Measurements from ENCODE around the gene ANKRD37. TPM values are rescaled to one million over a fixed set of nuclear protein-coding genes. Genes with fewer than 3 reads are reported as not detected.
A peak's percentile ranks its signal among the peaks of the same experiment; 100 is the strongest.

Gene ANKRD37
- total RNA-seq, 1 donor from 2014 or later: 1.4 TPM

DNA sequence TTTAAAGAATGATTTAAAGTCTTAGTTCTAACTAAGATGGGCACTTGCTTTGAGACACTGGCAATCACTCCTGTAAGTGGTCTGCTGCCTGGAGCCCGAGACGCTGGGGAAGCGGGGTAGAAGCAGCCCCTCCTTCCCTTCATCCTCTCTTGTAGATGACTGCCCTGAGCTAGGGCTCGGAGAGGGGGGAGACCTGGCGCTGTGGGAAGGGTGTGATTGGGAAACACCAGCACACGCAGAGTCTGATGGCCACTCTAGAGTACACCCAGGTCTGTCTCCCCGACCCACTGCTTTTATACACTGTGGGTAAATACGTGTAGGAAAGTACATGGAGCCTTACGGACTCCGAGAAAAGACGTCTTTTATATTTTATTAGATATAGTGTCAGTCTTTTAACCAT, 24.9 kb upstream of the ANKRD37 start:
- Mint-ChIP-seq H3K27me3 (peaks cover 4% of the 10 kb centered on the region), H3K27ac (no peak overlapping the region), H3K9me3 (ENCODE audit: low read depth) (no peaks in the 10 kb centered on the region), H3K4me3 (ENCODE audit: low read depth) (no peak overlapping the region), H3K4me1 (ENCODE audit: low read depth) (no peaks in the 10 kb centered on the region), H3K36me3 (ENCODE audit: insufficient read depth) (peaks cover 13% of the 10 kb centered on the region)
- TF ChIP-seq CTCF (IDR thresholded peaks at IDR 0.05; ENCODE audit: unreplicated experiment): no peak
- DNase-seq (ENCODE audit: low spot score, unreplicated experiment): no peak

DNA sequence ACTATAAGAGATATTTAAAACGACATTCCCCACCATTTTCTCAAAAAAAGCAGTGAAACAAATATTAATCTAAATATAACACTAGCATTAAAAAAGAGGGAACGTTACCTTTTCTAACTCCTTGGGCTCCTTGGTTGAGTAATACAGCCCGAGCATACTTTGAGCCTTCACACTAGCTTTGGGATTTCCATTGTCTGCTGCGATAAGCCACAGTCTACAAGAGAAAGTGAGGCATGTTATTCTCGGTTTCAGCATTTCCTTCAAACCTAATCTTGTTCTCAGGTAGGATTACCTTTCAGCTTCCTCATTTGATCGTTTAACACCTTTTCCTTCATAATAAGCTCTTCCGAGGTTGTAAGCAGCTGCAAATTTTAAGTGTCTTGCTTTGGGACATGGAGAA, 22.6 kb upstream of the ANKRD37 start:
- H3K36me3 Mint-ChIP-seq (ENCODE audit: insufficient read depth): peaks cover 14% of the 10 kb centered on the region
- no peak for DNase-seq (ENCODE audit: low spot score, unreplicated experiment)
- peaks cover 12% of the 10 kb centered on the region for H3K4me1 Mint-ChIP-seq (ENCODE audit: low read depth)
- no peaks in the 10 kb centered on the region for H3K9me3 Mint-ChIP-seq (ENCODE audit: low read depth)
- H3K27ac Mint-ChIP-seq: no peak overlapping the region
- no peak overlapping the region for H3K4me3 Mint-ChIP-seq (ENCODE audit: low read depth)
- H3K27me3 Mint-ChIP-seq: peaks cover 4% of the 10 kb centered on the region
- TF ChIP-seq CTCF (IDR thresholded peaks at IDR 0.05; ENCODE audit: unreplicated experiment): no peak

GRCh38 chr4:185374573-185374972, 22.1 kb upstream of the ANKRD37 start:
- H3K9me3 Mint-ChIP-seq (ENCODE audit: low read depth): no peaks in the 10 kb centered on the region
- no peak overlapping the region for H3K4me3 Mint-ChIP-seq (ENCODE audit: low read depth)
- no peak overlapping the region for H3K27ac Mint-ChIP-seq
- H3K27me3 Mint-ChIP-seq: peaks cover 4% of the 10 kb centered on the region
- peaks cover 12% of the 10 kb centered on the region for H3K4me1 Mint-ChIP-seq (ENCODE audit: low read depth)
- no peak for TF ChIP-seq CTCF (IDR thresholded peaks at IDR 0.05; ENCODE audit: unreplicated experiment)
- no peak for DNase-seq (ENCODE audit: low spot score, unreplicated experiment)
- H3K36me3 Mint-ChIP-seq (ENCODE audit: insufficient read depth): peaks cover 14% of the 10 kb centered on the region

GRCh38 chr4:185378264-185378663, 18.4 kb upstream of the ANKRD37 start:
- no peak for TF ChIP-seq CTCF (IDR thresholded peaks at IDR 0.05; ENCODE audit: unreplicated experiment)
- DNase-seq (ENCODE audit: low spot score, unreplicated experiment): no peak
- Mint-ChIP-seq H3K27me3 (peaks cover 4% of the 10 kb centered on the region), H3K36me3 (ENCODE audit: insufficient read depth) (peaks cover 15% of the 10 kb centered on the region), H3K4me3 (ENCODE audit: low read depth) (no peak overlapping the region), H3K27ac (peak overlapping the region; percentile 20), H3K9me3 (ENCODE audit: low read depth) (peaks cover 11% of the 10 kb centered on the region), H3K4me1 (ENCODE audit: low read depth) (peaks cover 12% of the 10 kb centered on the region)

- Mint-ChIP-seq H3K27ac (no peak overlapping the region), H3K4me1 (ENCODE audit: low read depth) (peaks cover 12% of the 10 kb centered on the region)
Observed at GRCh38 chr4:185379326-185380295, 17.0 kb upstream of the ANKRD37 start.

More at GRCh38 chr4:185379326-185380295, 17.0 kb upstream of the ANKRD37 start:
- no peak for TF ChIP-seq CTCF (IDR thresholded peaks at IDR 0.05; ENCODE audit: unreplicated experiment)
- peaks cover 11% of the 10 kb centered on the region for H3K9me3 Mint-ChIP-seq (ENCODE audit: low read depth)
- no peaks in the 10 kb centered on the region for H3K27me3 Mint-ChIP-seq
- no peak for DNase-seq (ENCODE audit: low spot score, unreplicated experiment)
- H3K4me3 Mint-ChIP-seq (ENCODE audit: low read depth): no peak overlapping the region
- peaks cover 15% of the 10 kb centered on the region for H3K36me3 Mint-ChIP-seq (ENCODE audit: insufficient read depth)

All from progenitor cell of endocrine pancreas (in vitro differentiated cells).